Measurements from ENCODE around the gene GPHN.
A peak's percentile ranks its signal among the peaks of the same experiment; 100 is the strongest.

GPHN gene

DNA sequence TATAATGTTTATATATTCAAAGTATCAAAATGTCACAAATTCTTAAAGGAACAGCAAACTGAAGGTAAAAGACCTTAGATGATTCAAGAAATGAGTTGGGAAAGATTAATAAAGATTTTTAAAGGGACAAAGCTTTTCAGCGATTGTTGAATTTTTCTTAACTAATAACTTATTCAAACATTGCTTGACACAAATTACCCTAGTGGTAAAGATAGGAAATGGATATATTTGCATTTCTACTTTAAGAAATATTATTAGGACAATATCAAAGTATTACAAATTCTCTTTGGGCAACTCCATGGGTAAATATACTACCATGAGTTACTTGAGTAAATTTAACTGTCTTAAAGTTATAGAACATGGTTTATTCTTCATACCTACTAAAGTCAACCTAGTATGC, 415.3 kb downstream of the GPHN start:
- DNase-seq (ENCODE audit: low read depth): no peak
- TF ChIP-seq, protein P1, sequence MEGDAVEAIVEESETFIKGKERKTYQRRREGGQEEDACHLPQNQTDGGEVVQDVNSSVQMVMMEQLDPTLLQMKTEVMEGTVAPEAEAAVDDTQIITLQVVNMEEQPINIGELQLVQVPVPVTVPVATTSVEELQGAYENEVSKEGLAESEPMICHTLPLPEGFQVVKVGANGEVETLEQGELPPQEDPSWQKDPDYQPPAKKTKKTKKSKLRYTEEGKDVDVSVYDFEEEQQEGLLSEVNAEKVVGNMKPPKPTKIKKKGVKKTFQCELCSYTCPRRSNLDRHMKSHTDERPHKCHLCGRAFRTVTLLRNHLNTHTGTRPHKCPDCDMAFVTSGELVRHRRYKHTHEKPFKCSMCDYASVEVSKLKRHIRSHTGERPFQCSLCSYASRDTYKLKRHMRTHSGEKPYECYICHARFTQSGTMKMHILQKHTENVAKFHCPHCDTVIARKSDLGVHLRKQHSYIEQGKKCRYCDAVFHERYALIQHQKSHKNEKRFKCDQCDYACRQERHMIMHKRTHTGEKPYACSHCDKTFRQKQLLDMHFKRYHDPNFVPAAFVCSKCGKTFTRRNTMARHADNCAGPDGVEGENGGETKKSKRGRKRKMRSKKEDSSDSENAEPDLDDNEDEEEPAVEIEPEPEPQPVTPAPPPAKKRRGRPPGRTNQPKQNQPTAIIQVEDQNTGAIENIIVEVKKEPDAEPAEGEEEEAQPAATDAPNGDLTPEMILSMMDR (IDR thresholded peaks at IDR 0.05; ENCODE audit: insufficient read depth, low read depth, low read length, missing control alignments): no peak
- H3K4me3 ChIP-seq (ENCODE audit: low read depth, low read length): no peak overlapping the region

DNA sequence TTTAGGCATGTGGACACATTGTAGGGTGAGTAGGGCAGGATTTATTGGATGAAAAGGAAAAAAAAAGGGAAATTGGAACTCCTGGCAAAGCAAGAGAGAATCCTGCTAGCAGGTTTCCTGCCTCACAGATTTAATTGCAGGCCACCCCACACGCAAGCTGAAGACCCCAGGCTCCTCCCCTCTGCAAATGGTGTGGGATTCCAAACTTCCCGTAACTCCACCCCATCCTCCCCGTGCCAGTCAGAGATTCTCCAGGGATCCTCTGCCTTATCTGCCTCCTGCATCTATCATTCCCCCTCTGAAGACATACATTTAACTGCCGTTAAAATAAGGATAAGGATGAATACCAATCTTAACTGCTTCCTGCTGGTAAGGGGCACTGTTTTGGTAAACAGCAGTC, 431.5 kb downstream of the GPHN start:
- TF ChIP-seq, protein P1 (IDR thresholded peaks at IDR 0.05; ENCODE audit: insufficient read depth, low read depth, low read length, missing control alignments): no peak
- DNase-seq (ENCODE audit: low read depth): no peak

DNA sequence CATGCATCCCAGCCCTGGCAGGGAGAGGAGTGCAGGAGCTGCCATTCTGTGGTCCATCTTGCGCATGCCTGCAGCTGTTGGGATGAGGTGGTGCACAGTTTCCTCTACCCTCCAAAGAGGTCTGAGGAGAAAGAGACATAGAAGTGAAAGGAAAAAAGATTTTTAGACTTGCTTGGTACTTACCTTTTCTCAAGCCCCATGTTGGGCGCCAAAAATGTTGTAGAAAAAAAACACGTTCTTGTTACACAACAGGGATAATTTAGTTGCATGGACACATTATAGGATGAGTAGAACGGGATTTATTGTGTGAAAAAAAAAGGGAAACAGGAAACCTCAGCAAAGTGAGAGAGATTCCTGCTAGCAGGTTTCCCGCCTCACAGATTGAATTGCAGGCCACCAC, 436.9 kb downstream of the GPHN start:
- TF ChIP-seq, protein P1 (IDR thresholded peaks at IDR 0.05; ENCODE audit: insufficient read depth, low read depth, low read length, missing control alignments): no peak
- H3K4me3 ChIP-seq (ENCODE audit: low read depth, low read length): no peak overlapping the region
- DNase-seq (ENCODE audit: low read depth): peak; percentile 41

More for the DNA sequence above, 431.5 kb downstream of the GPHN start:
- no peak overlapping the region for H3K4me3 ChIP-seq (ENCODE audit: low read depth, low read length)

DNA sequence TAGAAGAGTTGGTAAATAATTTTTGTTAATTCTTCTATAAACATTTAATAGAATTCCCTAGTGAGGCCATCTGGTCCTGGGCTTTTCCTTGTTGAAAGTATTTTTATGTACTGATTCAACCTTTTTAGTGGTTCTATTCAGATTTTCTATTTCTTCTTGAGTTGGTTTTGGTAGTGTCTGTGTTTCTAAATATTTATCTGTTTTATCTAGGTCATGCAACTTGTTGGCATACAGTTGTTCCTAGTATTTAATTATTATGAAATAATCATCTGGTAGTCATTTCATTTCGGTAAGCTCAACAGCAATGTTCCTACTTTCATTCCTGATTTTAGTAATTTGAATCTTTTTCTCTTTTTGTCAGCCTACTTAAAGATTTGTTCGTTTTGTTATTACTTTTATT, 447.2 kb downstream of the GPHN start:
- TF ChIP-seq, protein P1 (IDR thresholded peaks at IDR 0.05; ENCODE audit: insufficient read depth, low read depth, low read length, missing control alignments): no peak
- no peak overlapping the region for H3K4me3 ChIP-seq (ENCODE audit: low read depth, low read length)
- DNase-seq (ENCODE audit: low read depth): no peak

DNA sequence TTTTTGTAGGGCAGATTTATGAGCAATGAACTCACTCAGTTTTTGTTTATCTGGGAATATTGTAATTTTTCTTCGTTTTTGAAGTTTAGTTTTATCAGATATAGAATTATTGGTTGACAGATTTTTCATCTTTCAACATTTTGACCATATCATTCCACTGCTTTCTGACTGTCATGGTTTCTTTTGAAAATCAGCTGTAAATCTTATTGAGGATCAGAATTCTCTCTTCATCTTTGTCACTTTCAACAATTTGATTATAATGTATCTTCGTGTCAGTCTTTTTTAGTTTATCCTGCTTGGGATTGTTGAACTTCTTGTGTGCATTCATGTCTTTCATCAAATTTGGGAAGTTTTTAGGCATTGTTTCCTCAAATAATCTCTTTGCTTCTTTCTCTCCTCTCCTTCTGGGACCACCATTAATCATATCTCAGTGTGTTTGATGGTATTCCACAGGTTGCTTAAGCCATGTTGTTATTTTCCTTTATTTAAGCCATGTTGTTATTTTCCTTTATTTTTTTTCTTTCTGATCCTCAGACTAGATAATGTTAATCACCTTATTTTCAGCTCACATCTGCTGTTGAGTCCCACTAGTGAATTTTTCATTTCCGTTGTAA, 451.6 kb downstream of the GPHN start:
- DNase-seq (ENCODE audit: low read depth): no peak
- no peak overlapping the region for H3K4me3 ChIP-seq (ENCODE audit: low read depth, low read length)
- TF ChIP-seq, protein P1 (IDR thresholded peaks at IDR 0.05; ENCODE audit: insufficient read depth, low read depth, low read length, missing control alignments): no peak

DNA sequence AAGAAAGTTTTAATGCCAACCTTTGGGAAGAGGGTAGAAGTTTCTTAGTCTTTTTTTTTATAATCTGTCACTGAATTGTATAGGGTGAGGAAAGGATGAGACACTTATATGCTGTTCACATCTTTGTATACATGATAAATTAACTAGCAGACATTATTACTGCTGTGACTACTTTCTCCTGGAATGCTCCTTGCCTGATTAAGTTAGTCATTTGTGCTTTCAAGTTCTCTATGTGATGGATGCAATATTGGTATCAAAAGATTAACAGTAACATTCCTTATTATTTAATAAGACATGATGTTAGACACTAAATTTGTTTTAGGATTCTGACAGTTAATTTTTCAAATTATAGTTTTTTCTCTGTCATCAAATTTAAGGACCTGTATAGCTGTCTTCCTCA, 457.9 kb downstream of the GPHN start:
- DNase-seq (ENCODE audit: low read depth): no peak
- TF ChIP-seq, protein P1 (IDR thresholded peaks at IDR 0.05; ENCODE audit: insufficient read depth, low read depth, low read length, missing control alignments): no peak

DNA sequence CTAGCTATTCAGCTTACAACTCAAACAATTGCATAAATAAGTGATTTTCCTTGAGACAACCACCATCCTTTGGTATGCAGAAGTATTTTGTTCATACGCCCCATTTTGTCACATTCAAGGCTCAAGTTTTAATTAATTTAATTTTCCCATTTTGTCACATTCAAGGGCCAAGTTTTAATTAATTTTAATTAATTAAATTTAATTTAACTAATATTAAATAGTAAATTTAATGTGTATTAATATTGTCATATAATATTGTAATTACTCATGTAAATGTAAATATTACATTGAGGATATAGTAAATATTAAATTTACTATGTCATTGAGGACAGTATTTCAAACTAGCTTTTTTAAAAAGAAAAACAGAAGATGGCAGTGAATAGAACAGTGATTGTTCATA, 464.5 kb downstream of the GPHN start:
- TF ChIP-seq, protein P1 (IDR thresholded peaks at IDR 0.05; ENCODE audit: insufficient read depth, low read depth, low read length, missing control alignments): no peak
- DNase-seq (ENCODE audit: low read depth): no peak
- H3K4me3 ChIP-seq (ENCODE audit: low read depth, low read length): no peak overlapping the region

More for the DNA sequence above, 457.9 kb downstream of the GPHN start:
- no peak overlapping the region for H3K4me3 ChIP-seq (ENCODE audit: low read depth, low read length)

Data from GM12865 (cell line).